ENCODE results near the gene TRERF1. TPM values are rescaled to one million over a fixed set of nuclear protein-coding genes. Genes with fewer than 3 reads are reported as not detected.
A peak's percentile ranks its signal among the peaks of the same experiment; 100 is the strongest.

Gene TRERF1
- total RNA-seq, 1 donor from 2014 or later: 1.3 TPM

DNA sequence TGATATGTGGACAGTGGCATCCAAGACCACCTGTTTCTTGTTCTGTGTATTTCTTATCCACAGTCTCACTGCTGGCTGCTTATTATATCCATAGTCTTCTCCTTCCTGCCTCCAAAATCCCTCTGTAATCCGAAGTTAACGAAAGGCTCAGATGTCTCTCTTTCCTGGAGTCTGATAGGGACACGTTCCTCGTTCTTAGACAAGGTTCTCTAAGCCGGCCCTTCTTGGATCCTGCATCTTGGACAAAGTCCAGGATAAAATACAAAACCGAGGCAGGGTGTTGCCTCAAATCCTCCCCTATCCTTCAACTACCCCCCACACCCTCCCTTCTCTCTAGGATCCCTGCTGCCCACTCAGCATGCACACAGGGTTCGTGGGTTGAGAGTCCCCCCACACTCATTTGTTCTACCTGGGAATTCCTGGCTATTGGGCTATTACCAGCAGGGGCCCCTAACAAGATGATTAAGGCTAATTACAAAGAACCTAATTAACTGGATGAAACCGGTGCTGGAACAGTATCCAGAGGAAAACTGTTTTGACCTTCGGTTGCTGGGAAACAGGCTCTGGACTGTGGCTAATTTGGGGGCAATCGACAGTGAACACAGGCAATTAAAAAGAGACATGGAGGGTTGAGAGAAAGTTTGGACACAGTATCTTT lies 201.3 kb downstream of the TRERF1 start:
- no peak for DNase-seq (ENCODE audit: low read depth)

- no peak for DNase-seq (ENCODE audit: low read depth)
These were observed 202.4 kb downstream of the TRERF1 start for GRCh38 chr6:42249279-42249678.

DNA sequence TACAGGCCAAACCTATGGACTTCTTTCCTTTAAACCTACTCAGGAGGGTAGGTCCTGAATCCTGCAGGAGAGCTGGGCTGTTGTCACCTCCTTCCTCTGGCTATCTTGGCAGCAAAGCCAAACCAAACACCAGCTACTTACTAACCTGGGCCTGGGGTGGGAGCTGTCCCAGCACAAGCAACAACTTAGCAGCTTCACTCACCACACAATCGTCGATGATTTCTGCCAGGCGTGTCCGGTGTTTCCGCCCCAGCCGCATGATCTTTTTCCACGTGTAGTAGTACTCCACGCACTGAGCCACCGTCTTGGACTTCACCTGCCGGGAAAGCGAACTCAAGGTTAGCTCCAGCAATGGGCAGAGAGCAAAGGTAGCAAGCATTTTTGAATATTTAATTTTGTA lies 208.7 kb downstream of the TRERF1 start:
- peak; percentile 74 for DNase-seq (ENCODE audit: low read depth)

GRCh38 chr6:42241915-42242314 lies 209.8 kb downstream of the TRERF1 start:
- DNase-seq (ENCODE audit: low read depth): no peak

- peak; percentile 63 for DNase-seq (ENCODE audit: low read depth)
These were observed 211.9 kb downstream of the TRERF1 start for GRCh38 chr6:42239736-42240375.

- DNase-seq (ENCODE audit: low read depth): peak; percentile 40
These were observed 212.4 kb downstream of the TRERF1 start for GRCh38 chr6:42239333-42239732.

DNA sequence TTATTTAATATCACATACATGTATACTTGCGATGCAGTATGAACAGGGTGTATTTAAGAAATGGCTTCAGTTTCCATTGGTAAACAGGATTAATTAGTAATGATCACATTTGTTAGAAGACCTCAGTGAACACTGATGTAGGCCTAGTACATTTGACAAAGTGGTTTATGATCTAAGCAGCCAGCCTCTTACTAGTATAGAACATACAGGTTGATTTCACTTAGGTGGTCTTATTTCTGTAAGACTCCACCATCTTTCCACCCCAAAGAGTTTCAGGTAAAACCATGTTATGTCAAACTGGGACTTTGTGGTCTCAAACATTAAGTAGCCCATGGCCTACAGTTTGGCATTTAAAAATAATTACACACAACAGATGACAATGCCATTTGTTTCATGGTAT lies 213.9 kb downstream of the TRERF1 start:
- no peak for DNase-seq (ENCODE audit: low read depth)

DNA sequence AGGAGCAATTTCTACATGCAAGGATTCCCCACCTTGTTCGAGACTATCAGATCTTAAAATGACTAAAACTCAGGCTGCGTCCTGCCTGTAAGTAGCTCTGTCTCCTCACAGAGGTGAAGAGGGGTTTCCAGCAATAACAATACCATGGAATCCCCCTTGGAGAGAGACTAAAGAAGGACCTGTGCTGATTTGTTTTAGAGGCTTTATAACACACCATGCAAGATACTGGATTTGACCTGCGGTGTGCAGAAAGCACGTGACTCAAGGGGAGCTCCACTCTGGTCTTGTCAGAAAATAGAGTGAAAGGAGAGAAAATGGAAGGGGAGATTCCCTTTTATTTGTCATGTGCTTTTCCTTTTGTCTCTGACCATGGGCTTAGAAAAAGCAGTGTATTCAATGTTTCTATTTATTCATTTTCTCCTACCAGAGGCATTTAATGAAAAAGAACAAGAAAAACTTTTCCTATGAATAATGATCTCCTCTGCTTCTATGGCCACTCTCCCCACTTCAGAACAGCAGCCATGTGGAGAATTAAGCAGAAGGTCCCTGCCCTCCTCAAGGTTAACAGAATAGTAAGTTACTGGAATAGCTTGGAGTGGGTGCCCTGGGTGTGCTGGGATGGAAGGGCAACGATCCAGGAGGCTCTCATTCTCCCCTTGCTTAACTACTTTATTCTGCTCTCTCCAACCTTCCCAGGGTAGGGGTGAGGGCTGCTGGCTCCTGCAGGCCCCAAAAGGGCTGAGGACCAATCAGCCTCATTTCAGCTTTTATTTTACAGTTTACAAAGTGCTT lies 214.8 kb downstream of the TRERF1 start:
- no peak for DNase-seq (ENCODE audit: low read depth)

DNA sequence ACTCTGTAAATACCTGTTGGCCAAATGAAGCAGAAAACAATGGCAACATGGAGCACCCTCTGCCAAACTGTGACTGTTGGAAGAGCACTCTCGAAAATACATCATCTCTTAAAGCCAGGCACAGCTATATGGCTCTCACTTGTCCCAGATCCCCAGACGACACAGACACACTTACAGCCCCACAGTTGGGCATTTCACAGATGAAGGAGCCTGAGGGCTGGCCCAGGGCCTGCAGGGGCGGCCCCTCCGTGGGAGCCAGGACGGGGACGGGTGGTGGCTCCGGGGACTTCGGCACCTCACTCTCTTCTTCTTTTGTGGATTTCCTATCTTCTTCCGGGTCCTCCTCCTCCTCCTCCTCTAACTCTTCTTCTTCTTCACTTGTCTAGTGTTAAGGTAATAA lies 215.7 kb downstream of the TRERF1 start:
- no peak for DNase-seq (ENCODE audit: low read depth)

DNA sequence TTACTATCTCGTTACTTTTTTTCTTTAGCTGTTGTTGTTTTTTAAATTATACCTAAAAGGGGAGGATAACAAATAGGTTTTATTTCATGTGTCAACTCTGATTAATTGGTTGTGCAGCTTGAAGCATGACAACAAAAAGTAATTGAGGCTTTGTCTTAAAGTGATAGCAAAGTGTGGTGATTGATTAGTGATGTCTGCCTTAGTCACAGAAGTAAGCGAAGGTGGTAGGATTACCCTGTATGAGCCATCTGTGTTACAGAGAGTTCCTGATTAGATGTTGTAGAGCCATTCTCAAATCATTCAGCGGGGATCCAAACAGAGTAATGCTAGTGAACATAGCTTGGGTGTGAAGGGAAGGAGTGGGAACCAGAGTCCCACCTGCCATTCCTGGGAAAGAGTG lies 219.7 kb downstream of the TRERF1 start:
- no peak for DNase-seq (ENCODE audit: low read depth)

GRCh38 chr6:42230345-42231321 lies 221.1 kb downstream of the TRERF1 start:
- peak; percentile 43 for DNase-seq (ENCODE audit: low read depth)

- DNase-seq (ENCODE audit: low read depth): peak; percentile 26
These were observed 222.1 kb downstream of the TRERF1 start for GRCh38 chr6:42229506-42230119.

GRCh38 chr6:42228305-42228704 lies 223.4 kb downstream of the TRERF1 start:
- no peak for DNase-seq (ENCODE audit: low read depth)

GRCh38 chr6:42227173-42227850 lies 224.4 kb downstream of the TRERF1 start:
- peak; percentile 89 for DNase-seq (ENCODE audit: low read depth)

GRCh38 chr6:42226645-42227143 lies 225.0 kb downstream of the TRERF1 start:
- DNase-seq (ENCODE audit: low read depth): peak; percentile 98

DNA sequence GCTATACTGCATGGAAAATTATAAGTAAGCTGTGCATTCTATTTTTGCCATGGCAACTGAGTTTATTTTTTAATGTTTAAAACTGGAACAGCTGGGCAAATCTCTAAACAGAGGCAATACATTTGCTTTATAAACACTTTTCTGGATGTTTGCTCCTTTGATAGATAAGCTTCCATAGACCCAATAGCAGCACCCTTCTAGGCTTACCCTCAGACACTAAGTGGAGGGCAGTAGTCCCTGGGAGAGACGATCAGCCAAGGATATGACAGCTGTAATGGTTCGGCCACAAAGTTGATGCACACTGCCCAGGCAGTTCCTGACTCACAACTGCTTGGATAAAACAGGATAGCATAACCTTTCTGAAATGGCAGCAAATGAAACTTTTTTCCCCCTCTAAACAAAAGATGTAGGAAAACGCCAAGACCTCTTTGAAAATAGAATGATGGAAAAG lies 225.5 kb downstream of the TRERF1 start:
- peak; percentile 73 for DNase-seq (ENCODE audit: low read depth)

GRCh38 chr6:42225419-42225818 lies 226.3 kb downstream of the TRERF1 start:
- no peak for DNase-seq (ENCODE audit: low read depth)

- DNase-seq (ENCODE audit: low read depth): no peak
These were observed 226.7 kb downstream of the TRERF1 start for GRCh38 chr6:42225029-42225339.

- DNase-seq (ENCODE audit: low read depth): peak; percentile 98
These were observed 227.3 kb downstream of the TRERF1 start for GRCh38 chr6:42224222-42225028.

DNA sequence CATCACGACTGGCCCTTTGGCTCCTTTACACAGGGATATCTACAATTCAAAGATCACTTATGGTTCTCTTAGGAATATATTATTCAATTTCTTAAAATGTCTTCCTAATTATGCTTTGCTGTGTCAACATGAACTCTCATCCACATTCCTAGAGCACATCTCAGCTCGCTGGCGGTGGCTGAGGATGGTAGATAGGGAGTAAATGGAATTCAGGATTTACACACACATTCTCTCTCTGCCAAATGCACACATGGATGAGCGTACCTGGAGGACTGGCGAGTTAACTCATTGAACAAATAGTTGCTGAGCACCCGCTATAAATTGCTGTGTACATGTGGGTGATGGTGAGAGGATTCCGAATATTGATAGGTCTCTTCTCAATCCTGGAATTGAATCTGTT lies 229.3 kb downstream of the TRERF1 start:
- DNase-seq (ENCODE audit: low read depth): no peak

Measured in renal cortical epithelial cell (primary cell).